Measurements from ENCODE around the gene OR8H1.

Gene OR8H1

DNA sequence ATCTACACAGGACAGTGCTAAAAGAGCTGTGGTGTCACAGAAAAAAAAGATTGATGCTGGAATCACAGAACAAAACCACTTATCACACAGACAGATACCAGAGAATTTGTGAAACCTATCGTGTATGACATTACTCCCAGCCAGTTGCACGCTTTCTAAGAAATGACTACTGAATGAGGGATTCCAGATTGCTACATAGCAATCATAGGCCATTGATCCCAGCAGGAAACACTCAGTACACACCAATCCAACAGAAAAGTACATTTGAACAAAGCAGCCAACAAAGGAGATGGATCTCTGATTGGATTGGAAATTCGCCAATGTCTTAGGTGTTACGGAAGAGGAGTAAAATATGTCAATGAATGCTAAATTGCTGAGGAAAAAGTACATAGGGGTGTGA lies 4.8 kb upstream of the OR8H1 start:
- DNase-seq: no peak
- H3K27me3 Mint-ChIP-seq (ENCODE audit: low read depth, poor library complexity): no peaks in the 10 kb centered on the region
- H3K36me3 Mint-ChIP-seq (ENCODE audit: low read depth): no peaks in the 10 kb centered on the region
- H3K27ac Mint-ChIP-seq: no peak overlapping the region
- H3K4me1 Mint-ChIP-seq: no peaks in the 10 kb centered on the region
- no peaks in the 10 kb centered on the region for H3K9me3 Mint-ChIP-seq
- no peak overlapping the region for H3K4me3 Mint-ChIP-seq
- TF ChIP-seq, protein P1, sequence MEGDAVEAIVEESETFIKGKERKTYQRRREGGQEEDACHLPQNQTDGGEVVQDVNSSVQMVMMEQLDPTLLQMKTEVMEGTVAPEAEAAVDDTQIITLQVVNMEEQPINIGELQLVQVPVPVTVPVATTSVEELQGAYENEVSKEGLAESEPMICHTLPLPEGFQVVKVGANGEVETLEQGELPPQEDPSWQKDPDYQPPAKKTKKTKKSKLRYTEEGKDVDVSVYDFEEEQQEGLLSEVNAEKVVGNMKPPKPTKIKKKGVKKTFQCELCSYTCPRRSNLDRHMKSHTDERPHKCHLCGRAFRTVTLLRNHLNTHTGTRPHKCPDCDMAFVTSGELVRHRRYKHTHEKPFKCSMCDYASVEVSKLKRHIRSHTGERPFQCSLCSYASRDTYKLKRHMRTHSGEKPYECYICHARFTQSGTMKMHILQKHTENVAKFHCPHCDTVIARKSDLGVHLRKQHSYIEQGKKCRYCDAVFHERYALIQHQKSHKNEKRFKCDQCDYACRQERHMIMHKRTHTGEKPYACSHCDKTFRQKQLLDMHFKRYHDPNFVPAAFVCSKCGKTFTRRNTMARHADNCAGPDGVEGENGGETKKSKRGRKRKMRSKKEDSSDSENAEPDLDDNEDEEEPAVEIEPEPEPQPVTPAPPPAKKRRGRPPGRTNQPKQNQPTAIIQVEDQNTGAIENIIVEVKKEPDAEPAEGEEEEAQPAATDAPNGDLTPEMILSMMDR (IDR thresholded peaks at IDR 0.05): no peak

DNA sequence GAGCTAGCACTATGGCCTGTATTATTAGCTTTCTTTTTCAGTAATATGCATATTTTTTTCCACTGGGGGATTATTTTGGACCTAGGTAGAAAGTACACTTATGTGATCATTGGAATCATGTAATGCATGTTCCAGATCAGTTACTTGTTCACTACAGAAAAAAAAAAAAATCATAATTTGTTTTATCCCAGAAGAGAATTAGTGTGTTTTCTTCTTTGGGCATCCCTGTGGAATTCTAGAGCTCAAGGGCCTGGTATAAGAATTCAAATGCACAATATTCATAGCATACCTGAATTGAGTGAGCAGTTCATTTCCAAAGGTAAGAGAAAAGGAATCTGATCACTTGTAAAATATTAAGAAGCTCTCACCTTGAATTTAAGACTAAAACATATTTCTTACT lies 18.2 kb downstream of the OR8H1 start, which contains the start of gene OR5T1:
OR5T1 (plus strand) TSS at position 301 of the 400 bp plus-strand sequence. CDS start 1,485 bp downstream, outside the sequence.
- Mint-ChIP-seq H3K36me3 (ENCODE audit: low read depth) (no peaks in the 10 kb centered on the region), H3K27me3 (ENCODE audit: low read depth, poor library complexity) (no peaks in the 10 kb centered on the region), H3K4me1 (no peaks in the 10 kb centered on the region), H3K9me3 (no peaks in the 10 kb centered on the region), H3K4me3 (no peak within 1 kb of the TSS), H3K27ac (no peak within 1 kb of the TSS)
- TF ChIP-seq, protein P1 (IDR thresholded peaks at IDR 0.05): no peak
- no peak for DNase-seq

DNA sequence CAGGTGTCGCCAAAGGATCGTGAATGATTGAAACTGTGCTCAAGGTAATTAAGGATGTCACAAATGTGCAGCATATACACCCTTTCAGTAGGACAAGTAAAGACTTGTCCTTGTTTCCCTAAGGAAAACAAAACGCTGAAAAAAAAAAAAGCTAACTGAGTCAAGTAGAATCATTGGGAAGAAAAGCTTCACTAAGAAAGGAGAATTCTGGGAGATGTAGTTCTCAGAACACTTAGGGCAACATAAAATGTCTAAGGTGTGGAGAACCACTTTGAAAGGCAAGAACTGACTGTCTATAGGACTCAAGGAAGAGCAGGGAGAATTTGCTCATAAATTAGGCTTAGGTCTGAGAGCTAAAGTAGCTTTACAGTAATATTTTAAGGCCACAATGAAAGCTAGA lies 21.0 kb downstream of the OR8H1 start:
- peaks cover 11% of the 10 kb centered on the region for H3K9me3 Mint-ChIP-seq
- TF ChIP-seq, protein P1 (IDR thresholded peaks at IDR 0.05): no peak

DNA sequence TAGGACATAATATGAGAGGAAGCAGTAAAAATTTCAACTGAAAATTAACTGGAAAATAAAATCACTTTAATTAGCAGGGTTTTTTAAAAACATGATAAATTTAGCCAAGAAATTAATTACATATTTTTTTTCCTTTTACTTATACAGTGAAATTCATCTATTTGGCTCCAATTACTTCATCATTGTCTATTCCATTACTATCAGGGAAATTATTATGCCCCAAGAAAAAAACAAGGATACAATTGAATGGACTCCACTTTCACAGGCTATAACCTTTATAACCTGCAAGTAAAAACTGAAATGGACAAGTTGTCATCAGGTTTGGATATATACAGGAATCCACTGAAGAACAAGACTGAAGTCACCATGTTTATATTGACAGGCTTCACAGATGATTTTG lies 40.1 kb downstream of the OR8H1 start, which contains the start of gene OR5T3:
OR5T3 (plus strand) TSS at position 301 of the 400 bp plus-strand sequence; CDS start at position 301, 0 bp downstream.
- TF ChIP-seq, protein P1 (IDR thresholded peaks at IDR 0.05): no peak
- Mint-ChIP-seq H3K36me3 (ENCODE audit: low read depth) (no peaks in the 10 kb centered on the region), H3K27ac (no peak within 1 kb of the TSS), H3K4me1 (no peaks in the 10 kb centered on the region), H3K9me3 (no peaks in the 10 kb centered on the region), H3K4me3 (no peak within 1 kb of the TSS), H3K27me3 (ENCODE audit: low read depth, poor library complexity) (no peaks in the 10 kb centered on the region)
- DNase-seq: no peak

More for the DNA sequence above, 21.0 kb downstream of the OR8H1 start:
- Mint-ChIP-seq H3K4me1 (no peaks in the 10 kb centered on the region), H3K27me3 (ENCODE audit: low read depth, poor library complexity) (no peaks in the 10 kb centered on the region), H3K27ac (no peak overlapping the region), H3K36me3 (ENCODE audit: low read depth) (no peaks in the 10 kb centered on the region), H3K4me3 (no peak overlapping the region)
- DNase-seq: no peak

All from nephron progenitor cell (in vitro differentiated cells).